GM15510 (cell line): ENCODE measurements around the gene CARMIL3.

Experiments used
- POLR2A ChIP-seq: IDR thresholded peaks from 3 replicates; pipeline ENCODE4 v1.6.1; 2011; ENCODE audit warnings: borderline replicate concordance; ENCODE audit not compliant: insufficient read length; ENCODE audit errors: extremely low read depth

CARMIL3 gene

DNA sequence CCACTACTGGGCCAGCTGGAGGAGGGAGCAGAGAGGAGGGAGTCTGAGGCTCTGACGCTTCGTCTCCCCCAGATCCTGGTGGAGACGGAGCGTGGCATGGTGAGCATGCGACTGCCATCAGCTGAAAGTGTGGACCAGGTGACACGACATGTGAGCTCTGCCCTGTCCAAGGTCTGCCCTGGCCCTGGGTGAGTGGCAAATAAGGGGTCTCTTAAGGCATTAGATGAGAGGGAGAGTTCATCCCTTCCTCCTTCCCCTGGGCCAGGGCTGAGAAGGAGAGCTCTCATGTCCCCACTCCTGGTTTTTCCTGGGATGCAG, 2.5 kb downstream of the CARMIL3 start:
- TF ChIP-seq POLR2A, result no peak

DNA sequence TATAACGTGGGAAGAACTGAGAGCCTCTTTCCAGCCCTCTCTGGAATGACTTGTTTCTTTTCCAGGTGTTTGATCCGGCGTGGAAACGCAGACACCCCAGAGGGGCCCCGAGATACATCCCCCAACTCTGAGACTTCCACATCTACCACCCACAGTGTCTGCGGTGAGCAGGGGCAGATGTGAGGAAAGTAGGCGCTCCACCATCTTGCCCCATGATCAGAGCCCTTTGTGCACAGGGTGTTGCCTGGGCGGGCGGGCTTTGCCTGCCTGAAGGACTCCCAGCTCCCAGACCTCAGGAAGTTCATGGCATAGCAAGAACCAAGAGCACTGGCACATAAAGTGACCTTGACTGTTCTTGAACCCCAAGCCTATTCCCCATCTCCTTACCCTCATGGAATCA, 2.8 kb downstream of the CARMIL3 start:
- no peak for TF ChIP-seq POLR2A

- TF ChIP-seq POLR2A, result no peak
These were observed 4.4 kb downstream of the CARMIL3 start for GRCh38 chr14:24055971-24056799.

- no peak for TF ChIP-seq POLR2A
These were observed 5.0 kb downstream of the CARMIL3 start for GRCh38 chr14:24056800-24057184.

GRCh38 chr14:24057271-24057670, 5.5 kb downstream of the CARMIL3 start:
- TF ChIP-seq POLR2A, result no peak

DNA sequence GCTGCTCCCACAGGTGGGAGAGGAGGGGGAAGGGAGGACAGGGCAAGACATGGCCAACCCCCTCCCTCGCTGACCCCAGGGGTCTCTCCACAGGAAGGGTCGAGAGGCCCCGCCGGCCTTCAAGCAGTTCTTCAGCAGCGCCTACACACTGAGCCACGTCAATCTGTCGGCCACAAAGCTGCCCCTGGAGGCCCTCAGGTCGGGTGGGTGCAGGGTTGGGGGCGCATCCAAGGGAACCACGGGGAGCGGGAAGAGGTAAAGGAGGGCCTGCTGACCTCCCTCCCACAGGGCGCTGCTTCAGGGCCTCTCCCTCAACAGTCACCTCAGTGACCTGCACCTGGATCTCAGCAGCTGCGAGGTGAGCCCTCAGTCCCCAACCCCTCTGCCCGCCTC, 6.1 kb downstream of the CARMIL3 start:
- no peak for TF ChIP-seq POLR2A

DNA sequence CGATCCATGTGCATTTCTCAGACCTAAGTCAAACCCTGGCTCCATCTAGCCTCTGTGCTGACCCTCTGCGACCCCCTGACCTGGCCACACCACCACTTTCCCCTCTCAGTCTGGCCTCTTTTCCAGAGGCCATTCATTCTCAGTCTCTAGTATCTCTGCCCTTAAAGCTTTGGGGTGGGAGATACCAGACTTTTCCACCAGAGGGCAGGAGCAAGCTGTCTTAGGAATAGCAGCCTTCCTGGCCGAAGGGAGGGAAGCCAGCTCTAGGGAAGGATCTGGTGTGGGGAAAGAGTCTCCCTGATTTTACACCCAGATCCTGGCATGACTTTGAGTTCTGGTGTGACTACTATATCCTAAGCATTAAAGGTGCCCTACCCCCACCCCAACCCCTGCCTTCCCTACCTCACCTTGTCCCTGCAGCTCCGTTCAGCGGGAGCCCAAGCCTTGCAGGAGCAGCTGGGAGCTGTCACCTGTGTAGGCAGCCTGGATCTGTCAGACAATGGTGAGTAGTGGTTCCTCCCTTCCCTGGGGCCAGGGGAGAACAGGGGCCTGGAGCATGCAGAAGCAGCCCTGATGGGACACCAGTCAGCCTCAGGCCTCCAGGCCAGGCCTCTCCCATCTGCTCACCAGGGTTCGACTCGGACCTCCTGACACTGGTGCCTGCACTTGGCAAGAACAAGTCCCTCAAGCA, 6.6 kb downstream of the CARMIL3 start:
- TF ChIP-seq POLR2A, result no peak

- no peak for TF ChIP-seq POLR2A
These were observed 7.2 kb downstream of the CARMIL3 start for GRCh38 chr14:24058951-24059475.

GRCh38 chr14:24059841-24060388, 8.1 kb downstream of the CARMIL3 start:
- TF ChIP-seq POLR2A, result no peak

GRCh38 chr14:24060443-24060842, 8.6 kb downstream of the CARMIL3 start:
- TF ChIP-seq POLR2A, result no peak

DNA sequence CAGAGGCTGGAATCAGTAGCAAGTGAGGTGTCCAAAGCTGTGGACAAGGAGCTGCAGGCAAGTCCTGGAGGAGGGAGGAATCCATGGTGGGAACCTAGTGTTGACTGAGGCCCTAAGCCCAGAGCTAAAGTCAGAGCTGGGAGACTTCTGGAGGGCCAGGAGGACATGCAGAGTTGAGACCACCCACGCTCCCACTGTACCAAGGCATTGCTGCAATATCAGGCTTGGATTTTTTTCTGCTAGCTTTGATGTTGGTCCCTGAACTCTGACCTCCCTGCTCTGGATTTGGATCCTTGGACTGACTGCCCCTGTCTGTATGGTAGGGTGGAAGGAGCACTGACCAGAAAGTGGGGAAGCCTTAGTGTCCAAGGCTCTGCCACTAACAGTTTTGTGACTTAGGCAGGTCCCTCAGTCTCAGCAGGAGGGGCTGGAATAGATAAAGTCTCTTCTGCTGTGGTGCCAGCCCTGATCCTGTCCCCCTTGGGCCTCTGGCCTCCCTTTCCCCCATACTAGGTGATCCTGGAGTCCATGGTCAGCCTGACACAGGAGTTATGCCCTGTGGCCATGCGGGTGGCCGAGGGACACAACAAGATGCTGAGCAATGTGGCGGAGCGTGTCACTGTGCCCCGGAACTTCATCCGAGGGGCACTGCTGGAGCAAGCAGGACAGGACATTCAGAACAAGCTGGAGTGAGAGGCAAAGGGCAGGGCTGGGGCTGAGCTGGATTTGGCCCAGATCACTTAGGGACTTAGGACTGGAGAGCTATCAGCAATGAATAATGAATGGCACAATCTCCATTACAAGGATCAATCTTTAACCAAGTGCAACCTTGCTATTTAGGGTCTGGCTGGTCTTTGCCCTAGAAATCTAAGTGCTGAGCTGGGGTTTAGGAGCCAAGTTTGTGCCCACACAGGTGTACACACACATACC, 9.4 kb downstream of the CARMIL3 start:
- TF ChIP-seq POLR2A, result no peak

- no peak for TF ChIP-seq POLR2A
These were observed 10.6 kb downstream of the CARMIL3 start for GRCh38 chr14:24062216-24062980.

GRCh38 chr14:24063263-24063836, 11.5 kb downstream of the CARMIL3 start:
- TF ChIP-seq POLR2A, result no peak
